K562 (cell line): ENCODE measurements around the gene GRM2. TPM values are rescaled to one million over a fixed set of nuclear protein-coding genes. Genes with fewer than 3 reads are reported as not detected.

ENCODE experiments used
- ATAC-seq: fragments of 200-7000 bp; cut with Tn5 transposase; 3 replicates; pipeline ENCODE4 v1.9.1; 2020; ENCODE audit warnings: moderate library complexity
- BruUV-seq: library from RNA; stranded (reverse); fragments of 400-500 nt; replicated peaks from 2 replicates; lab custom pipeline; 2021; lab: Mats Ljungman, UMichigan
- CTCF ChIA-PET: fragments of 300-600 bp; formaldehyde crosslinking; extraction: SDS; loops from one replicate; lab custom pipeline; 2021; ENCODE audit warnings: low intra/inter-chr PET ratio; lab: Yijun Ruan, JAX
- POLR2A ChIA-PET: fragments of 300-600, 350-650 bp; sonication (Branson Sonifier 250); formaldehyde crosslinking; extraction: SDS; loops from one replicate; lab custom pipeline; 2021; ENCODE audit warnings: antibody characterized with exemption, inconsistent platforms; lab: Yijun Ruan, JAX
- DNase-seq, 4 experiments: peaks; one replicate each; pipeline versions ENCODE4 v3.0.0 to v3.0.0-alpha.2; 2011 to 2018; ENCODE audit warnings: low spot score in 3 of 4, mixed read lengths in 3 of 4; ENCODE audit errors: extremely low read depth in 1 of 4
- FAIRE-seq: peaks from 2 replicates; lab custom pipeline; 2011; peaks lifted over from hg19 to GRCh38; lab: Jason Lieb, UNC
- H2AFZ ChIP-seq: 2 replicates; pipeline ENCODE4 v1.6.0; 2011; ENCODE audit warnings: low read depth, low read length, control low read depth, inconsistent platforms
- H3K27ac ChIP-seq: fragments of 200-600 bp; 3 replicates; pipeline ENCODE4 v1.8.0; 2011; ENCODE audit warnings: low read depth, mild to moderate bottlenecking, control low read depth, inconsistent platforms, low read length, moderate library complexity, mixed read lengths; ENCODE audit errors: extremely low read depth
- H3K27me3 ChIP-seq, 2 experiments: fragments of 300-600 bp in 1 of 2; 2 replicates in 1 of 2; 3 replicates in 1 of 2; pipeline versions ENCODE4 v1.6.0 to v1.8.0; 2011; ENCODE audit warnings: inconsistent platforms in 2 of 2, low read length in 2 of 2, mild to moderate bottlenecking in 1 of 2, mixed read lengths in 1 of 2, moderate library complexity in 1 of 2; ENCODE audit not compliant: control insufficient read depth in 2 of 2, insufficient read depth in 2 of 2
- H3K36me3 ChIP-seq: fragments of 300-600 bp; 3 replicates; pipeline ENCODE4 v1.8.0; 2011; ENCODE audit warnings: mild to moderate bottlenecking, low read length, inconsistent platforms; ENCODE audit not compliant: control insufficient read depth, insufficient read depth
- H3K4me1 ChIP-seq, 2 experiments: fragments of 200-600 bp in 1 of 2; replicated peaks in 1 of 2; 2 replicates in 1 of 2; 3 replicates in 1 of 2; pipeline versions ENCODE4 v1.5.1 to v1.8.0; 2011; ENCODE audit warnings: inconsistent platforms in 2 of 2, low read length in 2 of 2, mild to moderate bottlenecking in 1 of 2, mixed read lengths in 1 of 2, moderate library complexity in 1 of 2; ENCODE audit not compliant: control insufficient read depth in 2 of 2, insufficient read depth in 2 of 2
- H3K4me2 ChIP-seq: 2 replicates; pipeline ENCODE4 v1.6.1; 2011; ENCODE audit warnings: low read length, control low read depth, inconsistent platforms, mixed read lengths; ENCODE audit not compliant: insufficient read depth
- H3K4me3 ChIP-seq: fragments of 200-600 bp; sonication (generic), shearing (Covaris generic); 2 replicates; pipeline ENCODE4 v1.5.1; 2016; ENCODE audit warnings: control low read depth, inconsistent platforms
- H3K79me2 ChIP-seq: fragments of 200-600 bp; 3 replicates; pipeline ENCODE4 v1.8.0; 2011; ENCODE audit warnings: low read length, inconsistent platforms; ENCODE audit not compliant: control insufficient read depth, insufficient read depth
- H3K9ac ChIP-seq, 2 experiments: 2 replicates each; pipeline versions ENCODE4 v1.6.0 to v1.6.1; 2011; ENCODE audit warnings: low read depth in 2 of 2, low read length in 2 of 2, control low read depth in 1 of 2, inconsistent platforms in 1 of 2, mild to moderate bottlenecking in 1 of 2, mixed read lengths in 1 of 2; ENCODE audit not compliant: insufficient read depth in 1 of 2
- H3K9me1 ChIP-seq: one replicate; pipeline ENCODE4 v1.6.0; 2011; ENCODE audit warnings: inconsistent platforms, mild to moderate bottlenecking, low read length, moderate library complexity; ENCODE audit not compliant: control insufficient read depth, insufficient read depth
- H3K9me3 ChIP-seq: replicated peaks from 2 replicates; pipeline ENCODE4 v1.5.1; 2011; ENCODE audit warnings: low read depth, low read length, inconsistent platforms; ENCODE audit not compliant: control insufficient read depth, insufficient read depth
- H4K20me1 ChIP-seq: replicated peaks from 2 replicates; pipeline ENCODE4 v1.6.1; 2011; ENCODE audit warnings: low read length, inconsistent platforms, mixed read lengths; ENCODE audit not compliant: control insufficient read depth, insufficient read depth
- ARID4B ChIP-seq: sonication (generic); formaldehyde crosslinking; IDR thresholded peaks from 2 replicates; pipeline ENCODE4 v1.8.0; 2022; ENCODE audit warnings: mild to moderate bottlenecking, missing genetic modification reagents
- ATF7 ChIP-seq: fragments of 450-650 bp; IDR thresholded peaks from 2 replicates; pipeline ENCODE4 v1.7.1; 2014; ENCODE audit warnings: mild to moderate bottlenecking, moderate library complexity
- CHD4 ChIP-seq: fragments of 200-600 bp; sonication (generic); IDR thresholded peaks from 3 replicates; pipeline ENCODE4 v1.6.1; 2012; ENCODE audit warnings: low read depth, mild to moderate bottlenecking, mixed read lengths, low read length, inconsistent platforms; ENCODE audit not compliant: insufficient read depth, insufficient replicate concordance, poor library complexity, severe bottlenecking
- CTCFL ChIP-seq: IDR thresholded peaks from 2 replicates; pipeline ENCODE4 v1.6.1; 2011; ENCODE audit warnings: borderline replicate concordance, low read depth, mild to moderate bottlenecking, moderate library complexity, low read length; ENCODE audit not compliant: insufficient read depth, poor library complexity, severe bottlenecking
- CXXC5 ChIP-seq: fragments of 250-450 bp; sonication (Bioruptor Pico); IDR thresholded peaks from 2 replicates; pipeline ENCODE4 v1.8.0; 2022; ENCODE audit warnings: inconsistent platforms, mild to moderate bottlenecking, moderate library complexity
- ERF ChIP-seq: fragments of 450-650 bp; formaldehyde crosslinking; IDR thresholded peaks from 2 replicates; pipeline ENCODE4 v1.4.0; 2020; ENCODE audit warnings: mild to moderate bottlenecking, mixed read lengths
- HNRNPL ChIP-seq: fragments of 200-400 bp; formaldehyde crosslinking; IDR thresholded peaks from 2 replicates; pipeline ENCODE4 v1.6.1; 2017; ENCODE audit warnings: low read depth, mild to moderate bottlenecking, low read length
- LEF1 ChIP-seq: fragments of 450-650 bp; IDR thresholded peaks from 2 replicates; pipeline ENCODE4 v1.6.1; 2016; ENCODE audit warnings: mild to moderate bottlenecking
- MIER1 ChIP-seq: fragments of 450-650 bp; IDR thresholded peaks from 2 replicates; pipeline ENCODE4 v1.6.1; 2016; ENCODE audit warnings: antibody characterized with exemption, mild to moderate bottlenecking, low read depth
- MTA2 ChIP-seq: fragments of 450-650 bp; IDR thresholded peaks from 2 replicates; pipeline ENCODE4 v1.6.1; 2016; ENCODE audit warnings: low read depth
- SREBF2 ChIP-seq: sonication (generic); formaldehyde crosslinking; IDR thresholded peaks from 2 replicates; pipeline ENCODE4 v1.4.0; 2020; ENCODE audit warnings: mild to moderate bottlenecking, missing genetic modification reagents
- ZBTB8A ChIP-seq: fragments of 450-650 bp; IDR thresholded peaks from 2 replicates; pipeline ENCODE4 v1.6.1; 2018; ENCODE audit warnings: mild to moderate bottlenecking, moderate library complexity; ENCODE audit not compliant: partially characterized antibody
- ZFP1 ChIP-seq: fragments of 450-650 bp; formaldehyde crosslinking; IDR thresholded peaks from 2 replicates; pipeline ENCODE4 v1.4.0; 2020; ENCODE audit warnings: mild to moderate bottlenecking, mixed read lengths
- ZNF408 ChIP-seq: fragments of 250-450 bp; sonication (Bioruptor Pico); IDR thresholded peaks from 2 replicates; pipeline ENCODE4 v1.4.0; 2020; ENCODE audit warnings: low read depth, mild to moderate bottlenecking, moderate library complexity
- ZNF507 ChIP-seq: conservative IDR thresholded peaks from 2 replicates; pipeline ENCODE4 v1.6.1; 2017; ENCODE audit warnings: missing genetic modification characterization, missing compliant biosample characterization
- WGBS: fragments of 100-300 bp; shearing (Covaris generic); methylation state at CpG from one replicate; pipeline ENCODE4 v1.1.6; 2016; ENCODE audit warnings: low coverage, mixed read lengths; ENCODE audit not compliant: insufficient coverage; ENCODE audit errors: missing lambda C conversion rate; 5-methylcytosine and 5-hydroxymethylcytosine counted together
- in situ Hi-C: fragments of 300-500 bp; cut with MboI; formaldehyde crosslinking; loops from 4 replicates; pipeline ENCODE4 v1.15.0; 2018; ENCODE audit warnings: inconsistent platforms, mixed read lengths
- intact Hi-C: fragments of 100-400 bp; cut with micrococcal nuclease; formaldehyde crosslinking; loops from 2 replicates; pipeline ENCODE4 v1.14.2; 2022
- polyA plus RNA-seq, 8 experiments: library from polyadenylated mRNA; depleted of rRNA in 4 of 8; stranded (reverse) in 5 of 8; unstranded in 3 of 8; fragments of >200 nt; fragmentation: Nextera tagmentation in 2 of 8; fragmentation: Illumina TruSeq in 1 of 8; extraction: Ambion mirVana in 2 of 8; extraction: Trizol in 1 of 8; gene quantifications; 2 replicates each; pipeline versions ENCODE4 v1.2.1 to v1.2.3, GENCODE V29; 2011 to 2014; ENCODE audit warnings: inconsistent platforms in 1 of 8, missing spikeins in 1 of 8
- total RNA-seq, 7 experiments: library from RNA; depleted of rRNA in 6 of 7; stranded (reverse); fragments of >200 nt in 6 of 7; fragmentation: Illumina TruSeq in 2 of 7; extraction: Trizol in 2 of 7; gene quantifications; 2 replicates each; pipeline versions ENCODE4 v1.2.1 to v1.2.3, GENCODE V29; 2011 to 2021; ENCODE audit warnings: low replicate concordance in 1 of 7

Gene GRM2
- total and polyA plus RNA-seq, 9 of the 15 experiments (the other 6 are each of a cell fraction or from before 2014, with no cell fraction given): not detected

- Histone ChIP-seq H3K79me2 (no peaks in the 10 kb centered on the region), H3K27me3 (no peaks in the 10 kb centered on the region), H2AFZ (no peak overlapping the region), H4K20me1 (no peaks in the 10 kb centered on the region), H3K27ac (no peak overlapping the region), H3K9me3 (no peaks in the 10 kb centered on the region), H3K4me3 (no peak overlapping the region), H3K36me3 (peaks cover 17% of the 10 kb centered on the region; the same call in 2 of the 3 replicates), H3K9ac (no peak overlapping the region), H3K4me1 (no peaks in the 10 kb centered on the region), H3K9me1 (no peaks in the 10 kb centered on the region), H3K4me2 (no peak overlapping the region)
- ChIA-PET CTCF (no interaction called here), POLR2A (interaction anchor here (1.4 kb wide), 1 partner anchor 11 kb away, joined by 5 read pairs; no protein-coding TSS in a partner anchor)
- DNase-seq (no peak), FAIRE-seq (no peak), ATAC-seq (no peak)
- TF ChIP-seq ARID4B (no peak), ZNF507 (no peak), HNRNPL (no peak), CXXC5 (CRISPR knock-in tag) (no peak), ERF (no peak), ZFP1 (CRISPR knock-in tag) (no peak), ZNF408 (CRISPR knock-in tag) (no peak), ZBTB8A (no peak), MTA2 (no peak), SREBF2 (CRISPR knock-in tag) (no peak), MIER1 (no peak), CTCFL (no peak), LEF1 (no peak), ATF7 (no peak), CHD4 (no peak)
- in situ Hi-C loops (loop anchor here (25.0 kb wide), 1 partner anchor 1056 kb away; no protein-coding TSS in a partner anchor), intact Hi-C loops (no loop called here)
- no TSS peak for BruUV-seq
- 96% methylated on average over 7 of the region's 8 CpGs for WGBS
These were observed 13.9 kb upstream of the GRM2 start for GRCh38 chr3:51692980-51693395.
